Liver (tissue), 3 donors: ENCODE data around the gene PRICKLE4.

Experiments
- EGR1 ChIP-seq, 2 donors: IDR thresholded peaks; 2 replicates each; pipeline ENCODE4 v1.6.1; 2016 to 2018; ENCODE audit warnings: antibody characterized with exemption in 2 of 2, low read depth in 2 of 2
- FOXA2 ChIP-seq: IDR thresholded peaks from 2 replicates; pipeline ENCODE4 v1.6.1; 2016; ENCODE audit warnings: antibody characterized with exemption
- GABPA ChIP-seq, 2 donors: IDR thresholded peaks in 1 of 2; conservative IDR thresholded peaks in 1 of 2; 2 replicates each; pipeline ENCODE4 v1.6.1; 2016; ENCODE audit warnings: antibody characterized with exemption in 2 of 2, mild to moderate bottlenecking in 1 of 2, moderate library complexity in 1 of 2
- HNF4G ChIP-seq: IDR thresholded peaks from 2 replicates; pipeline ENCODE4 v1.6.1; 2016; ENCODE audit warnings: antibody characterized with exemption
- JUND ChIP-seq, 2 donors: IDR thresholded peaks; 2 replicates each; pipeline ENCODE4 v1.6.1; 2016; ENCODE audit warnings: antibody characterized with exemption in 2 of 2
- RAD21 ChIP-seq, 2 donors: IDR thresholded peaks; 2 replicates each; pipeline ENCODE4 v1.6.1; 2016; ENCODE audit warnings: antibody characterized with exemption in 2 of 2, mild to moderate bottlenecking in 2 of 2
- RXRA ChIP-seq, 2 donors: IDR thresholded peaks; 2 replicates each; pipeline ENCODE4 v1.6.1; 2017 to 2018; ENCODE audit warnings: antibody characterized with exemption in 2 of 2, mild to moderate bottlenecking in 1 of 2
- SP1 ChIP-seq: IDR thresholded peaks from 2 replicates; pipeline ENCODE4 v1.6.1; 2018; ENCODE audit warnings: antibody characterized with exemption, mild to moderate bottlenecking
- TAF1 ChIP-seq: conservative IDR thresholded peaks from 2 replicates; pipeline ENCODE4 v1.6.1; 2016; ENCODE audit warnings: antibody characterized with exemption, mild to moderate bottlenecking
- YY1 ChIP-seq: IDR thresholded peaks from 2 replicates; pipeline ENCODE4 v1.6.1; 2016; ENCODE audit warnings: antibody characterized with exemption, mild to moderate bottlenecking
- TF ChIP-seq, protein P1 (sequence below): fragments of 150-350 bp; IDR thresholded peaks from 2 replicates; pipeline ENCODE4 v1.5.1; 2017; ENCODE audit warnings: improper control_type of control experiment, low read depth, low read length; ENCODE audit not compliant: missing input control
- TF ChIP-seq, protein P2 (sequence below): IDR thresholded peaks from 2 replicates; pipeline ENCODE4 v1.6.1; 2016; ENCODE audit warnings: antibody characterized with exemption
- TF ChIP-seq, protein P3 (sequence below): IDR thresholded peaks from 2 replicates; pipeline ENCODE4 v1.6.1; 2016; ENCODE audit warnings: antibody characterized with exemption
- TF ChIP-seq, protein P4 (sequence below): IDR thresholded peaks from 2 replicates; pipeline ENCODE4 v1.6.1; 2016; ENCODE audit warnings: antibody characterized with exemption, mild to moderate bottlenecking
- donor health status: healthy.
- donor health status: healthy.

DNA sequence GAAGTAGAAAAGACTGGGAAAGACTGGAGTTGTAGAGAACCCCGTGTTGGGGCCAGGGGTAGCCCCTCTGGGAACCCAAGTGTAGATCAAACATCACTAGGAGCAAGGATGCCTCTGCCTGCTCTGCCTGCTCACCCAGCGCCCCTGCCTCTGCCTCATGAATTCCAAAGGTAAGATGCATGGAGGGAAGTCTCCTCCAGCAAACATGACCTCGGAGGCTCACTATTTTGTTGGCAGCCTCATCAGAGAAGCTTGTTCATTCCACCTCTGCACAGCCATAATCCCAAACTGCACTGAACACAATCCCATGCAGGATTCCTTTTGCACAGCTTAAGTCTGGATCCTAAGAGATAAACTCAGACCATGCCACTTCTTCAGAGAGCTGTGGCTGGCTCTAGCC lies 5.7 kb upstream of the PRICKLE4 start:
- TF ChIP-seq, protein P1, sequence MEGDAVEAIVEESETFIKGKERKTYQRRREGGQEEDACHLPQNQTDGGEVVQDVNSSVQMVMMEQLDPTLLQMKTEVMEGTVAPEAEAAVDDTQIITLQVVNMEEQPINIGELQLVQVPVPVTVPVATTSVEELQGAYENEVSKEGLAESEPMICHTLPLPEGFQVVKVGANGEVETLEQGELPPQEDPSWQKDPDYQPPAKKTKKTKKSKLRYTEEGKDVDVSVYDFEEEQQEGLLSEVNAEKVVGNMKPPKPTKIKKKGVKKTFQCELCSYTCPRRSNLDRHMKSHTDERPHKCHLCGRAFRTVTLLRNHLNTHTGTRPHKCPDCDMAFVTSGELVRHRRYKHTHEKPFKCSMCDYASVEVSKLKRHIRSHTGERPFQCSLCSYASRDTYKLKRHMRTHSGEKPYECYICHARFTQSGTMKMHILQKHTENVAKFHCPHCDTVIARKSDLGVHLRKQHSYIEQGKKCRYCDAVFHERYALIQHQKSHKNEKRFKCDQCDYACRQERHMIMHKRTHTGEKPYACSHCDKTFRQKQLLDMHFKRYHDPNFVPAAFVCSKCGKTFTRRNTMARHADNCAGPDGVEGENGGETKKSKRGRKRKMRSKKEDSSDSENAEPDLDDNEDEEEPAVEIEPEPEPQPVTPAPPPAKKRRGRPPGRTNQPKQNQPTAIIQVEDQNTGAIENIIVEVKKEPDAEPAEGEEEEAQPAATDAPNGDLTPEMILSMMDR: no peak
- TF ChIP-seq YY1 (no peak), FOXA2 (no peak), SP1 (no peak), GABPA (IDR thresholded peaks at IDR 0.05 in 1 of 2, conservative IDR thresholded peaks at IDR 0.05 in 1 of 2) (no peak), RAD21 (IDR thresholded peaks at IDR 0.05) (no peak), TAF1 (no peak), JUND (IDR thresholded peaks at IDR 0.05) (no peak), EGR1 (IDR thresholded peaks at IDR 0.05; ENCODE audit: low read depth in 2 of 2) (no peak), HNF4G (no peak), RXRA (IDR thresholded peaks at IDR 0.05) (no peak)
- TF ChIP-seq, protein P2, sequence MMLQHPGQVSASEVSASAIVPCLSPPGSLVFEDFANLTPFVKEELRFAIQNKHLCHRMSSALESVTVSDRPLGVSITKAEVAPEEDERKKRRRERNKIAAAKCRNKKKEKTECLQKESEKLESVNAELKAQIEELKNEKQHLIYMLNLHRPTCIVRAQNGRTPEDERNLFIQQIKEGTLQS: no peak
- TF ChIP-seq, protein P3, sequence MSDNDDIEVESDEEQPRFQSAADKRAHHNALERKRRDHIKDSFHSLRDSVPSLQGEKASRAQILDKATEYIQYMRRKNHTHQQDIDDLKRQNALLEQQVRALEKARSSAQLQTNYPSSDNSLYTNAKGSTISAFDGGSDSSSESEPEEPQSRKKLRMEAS: no peak
- TF ChIP-seq, protein P4, sequence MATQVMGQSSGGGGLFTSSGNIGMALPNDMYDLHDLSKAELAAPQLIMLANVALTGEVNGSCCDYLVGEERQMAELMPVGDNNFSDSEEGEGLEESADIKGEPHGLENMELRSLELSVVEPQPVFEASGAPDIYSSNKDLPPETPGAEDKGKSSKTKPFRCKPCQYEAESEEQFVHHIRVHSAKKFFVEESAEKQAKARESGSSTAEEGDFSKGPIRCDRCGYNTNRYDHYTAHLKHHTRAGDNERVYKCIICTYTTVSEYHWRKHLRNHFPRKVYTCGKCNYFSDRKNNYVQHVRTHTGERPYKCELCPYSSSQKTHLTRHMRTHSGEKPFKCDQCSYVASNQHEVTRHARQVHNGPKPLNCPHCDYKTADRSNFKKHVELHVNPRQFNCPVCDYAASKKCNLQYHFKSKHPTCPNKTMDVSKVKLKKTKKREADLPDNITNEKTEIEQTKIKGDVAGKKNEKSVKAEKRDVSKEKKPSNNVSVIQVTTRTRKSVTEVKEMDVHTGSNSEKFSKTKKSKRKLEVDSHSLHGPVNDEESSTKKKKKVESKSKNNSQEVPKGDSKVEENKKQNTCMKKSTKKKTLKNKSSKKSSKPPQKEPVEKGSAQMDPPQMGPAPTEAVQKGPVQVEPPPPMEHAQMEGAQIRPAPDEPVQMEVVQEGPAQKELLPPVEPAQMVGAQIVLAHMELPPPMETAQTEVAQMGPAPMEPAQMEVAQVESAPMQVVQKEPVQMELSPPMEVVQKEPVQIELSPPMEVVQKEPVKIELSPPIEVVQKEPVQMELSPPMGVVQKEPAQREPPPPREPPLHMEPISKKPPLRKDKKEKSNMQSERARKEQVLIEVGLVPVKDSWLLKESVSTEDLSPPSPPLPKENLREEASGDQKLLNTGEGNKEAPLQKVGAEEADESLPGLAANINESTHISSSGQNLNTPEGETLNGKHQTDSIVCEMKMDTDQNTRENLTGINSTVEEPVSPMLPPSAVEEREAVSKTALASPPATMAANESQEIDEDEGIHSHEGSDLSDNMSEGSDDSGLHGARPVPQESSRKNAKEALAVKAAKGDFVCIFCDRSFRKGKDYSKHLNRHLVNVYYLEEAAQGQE: no peak
